CD4-positive, alpha-beta T cell (primary cell): ENCODE data around the gene DCAF6. TPM values are rescaled to one million over a fixed set of nuclear protein-coding genes. Genes with fewer than 3 reads are reported as not detected.

Experiments used
- ATAC-seq: fragments of 200-7000 bp; cut with Tn5 transposase; one replicate; pipeline ENCODE4 v1.10.0; 2022; ENCODE audit warnings: mild to moderate bottlenecking; ENCODE audit not compliant: poor library complexity
- CTCF ChIA-PET: fragments of 350-600 bp; sonication (Branson Sonifier 250); formaldehyde crosslinking; loops from one replicate; lab custom pipeline; 2021; ENCODE audit warnings: antibody characterized with exemption, inconsistent platforms; lab: Charles Lee
- POLR2A ChIA-PET: fragments of 350-600 bp; sonication (Branson Sonifier 250); formaldehyde crosslinking; loops from one replicate; lab custom pipeline; 2021; ENCODE audit warnings: antibody characterized with exemption, inconsistent platforms; lab: Charles Lee
- DNase-seq, 14 experiments: peaks; one replicate each; pipeline ENCODE4 v3.0.0-alpha.2; 2013 to 2020; ENCODE audit warnings: mixed read lengths in 2 of 14
- H3K27ac ChIP-seq, 2 donors: one replicate each; pipeline versions ENCODE4 v1.5.1 to v1.7.0; 2013; ENCODE audit warnings: low read length in 2 of 2, low read depth in 1 of 2, mild to moderate bottlenecking in 1 of 2
- H3K27me3 ChIP-seq, 2 experiments: 1 replicate in 1 of 2; 2 replicates in 1 of 2; pipeline versions ENCODE4 v1.6.1 to v1.7.0; 2013; ENCODE audit warnings: low read length in 2 of 2, control low read depth in 1 of 2, mild to moderate bottlenecking in 1 of 2, moderate library complexity in 1 of 2; ENCODE audit not compliant: insufficient read depth in 2 of 2, control insufficient read depth in 1 of 2
- H3K36me3 ChIP-seq: one replicate; pipeline ENCODE4 v1.6.1; 2013; ENCODE audit warnings: low read length, control low read depth; ENCODE audit not compliant: insufficient read depth
- H3K4me1 ChIP-seq: one replicate; pipeline ENCODE4 v1.6.1; 2013; ENCODE audit warnings: low read length, control low read depth; ENCODE audit not compliant: insufficient read depth
- H3K4me3 ChIP-seq: one replicate; pipeline ENCODE4 v1.5.1; 2013; ENCODE audit warnings: mild to moderate bottlenecking, low read length, moderate library complexity
- H3K9me3 ChIP-seq, 2 experiments: 1 replicate in 1 of 2; 2 replicates in 1 of 2; pipeline versions ENCODE4 v1.6.1 to v1.7.0; 2013; ENCODE audit warnings: low read length in 2 of 2, mild to moderate bottlenecking in 2 of 2, control low read depth in 1 of 2, moderate library complexity in 1 of 2; ENCODE audit not compliant: control insufficient read depth in 1 of 2, insufficient read depth in 1 of 2
- H3K27ac Mint-ChIP-seq: one replicate; pipeline ENCODE4 v1.8.0; 2020; ENCODE audit warnings: mixed read lengths
- H3K27me3 Mint-ChIP-seq: one replicate; pipeline ENCODE4 v1.8.0; 2021; ENCODE audit warnings: mixed read lengths
- H3K36me3 Mint-ChIP-seq: one replicate; pipeline ENCODE4 v1.8.0; 2021; ENCODE audit warnings: low read depth, mixed read lengths
- H3K4me1 Mint-ChIP-seq: one replicate; pipeline ENCODE4 v1.8.0; 2021; ENCODE audit warnings: low read depth, mixed read lengths
- H3K4me3 Mint-ChIP-seq: one replicate; pipeline ENCODE4 v1.8.0; 2020; ENCODE audit warnings: mild to moderate bottlenecking, mixed read lengths
- H3K9me3 Mint-ChIP-seq: one replicate; pipeline ENCODE4 v1.8.0; 2020; ENCODE audit warnings: mixed read lengths
- CTCF ChIP-seq: fragments of 200-600 bp; IDR thresholded peaks from one replicate; pipeline ENCODE4 v1.8.0; 2022; ENCODE audit warnings: antibody characterized with exemption, mild to moderate bottlenecking
- intact Hi-C, 2 experiments: fragments of 100-400 bp; cut with DNase I in 1 of 2; cut with micrococcal nuclease in 1 of 2; formaldehyde crosslinking; loops; one replicate each; pipeline versions ENCODE4 v1.15.1 to v1.9.0; 2023 to 2025; cut with DNase I, micrococcal nuclease
- total RNA-seq, 174 experiments: library from RNA in 2 of 174; stranded (reverse) in 2 of 174; gene quantifications; one replicate each; pipeline ENCODE4 v1.2.3 and lab custom pipeline; 2021 to 2026

Gene DCAF6
- total RNA-seq, 2 experiments from 2014 or later: 13.3 to 13.6 TPM

DNA sequence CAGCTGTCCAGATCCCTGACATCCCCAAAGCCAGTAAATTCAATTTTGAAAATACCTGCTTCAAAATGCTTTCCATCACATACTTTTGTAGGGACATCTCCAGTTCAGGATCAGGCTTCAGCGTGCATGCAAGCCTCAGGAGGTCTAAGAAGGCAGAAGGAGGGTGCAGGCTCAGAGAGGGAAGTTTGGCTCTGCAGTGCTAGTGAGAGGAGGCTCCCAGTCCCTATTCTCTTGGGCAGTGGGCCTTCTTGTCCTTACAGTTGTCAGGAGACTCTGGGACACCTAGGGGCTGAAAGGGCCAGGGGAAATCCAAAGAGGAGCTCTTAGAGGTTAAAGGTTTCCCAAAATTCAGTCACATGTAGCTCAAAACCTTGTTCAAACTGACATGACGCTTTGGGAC, 42.7 kb upstream of the DCAF6 start:
- Mint-ChIP-seq H3K9me3 (no peaks in the 10 kb centered on the region), H3K27me3 (no peaks in the 10 kb centered on the region), H3K36me3 (no peaks in the 10 kb centered on the region), H3K4me1 (no peaks in the 10 kb centered on the region), H3K4me3 (no peak overlapping the region), H3K27ac (no peak overlapping the region)
- no peaks in the 10 kb centered on the region for H3K27me3 ChIP-seq
- H3K4me3 ChIP-seq: no peak overlapping the region
- no peaks in the 10 kb centered on the region for H3K4me1 ChIP-seq
- intact Hi-C loops: no loop called here
- no peak overlapping the region for H3K27ac ChIP-seq
- CTCF ChIA-PET: interaction anchor here (0.7 kb wide), 2 partner anchors 130 to 876 kb away, joined by 3 to 4 read pairs; no protein-coding TSS in a partner anchor
- H3K36me3 ChIP-seq: no peaks in the 10 kb centered on the region
- DNase-seq (no peak), ATAC-seq (no peak)
- TF ChIP-seq CTCF: no peak
- POLR2A ChIA-PET: no interaction called here
- no peaks in the 10 kb centered on the region for H3K9me3 ChIP-seq

GRCh38 chr1:167898578-167899222, 37.8 kb upstream of the DCAF6 start:
- Histone ChIP-seq H3K9me3 (no peaks in the 10 kb centered on the region), H3K4me3 (no peak overlapping the region), H3K36me3 (no peaks in the 10 kb centered on the region), H3K27ac (no peak overlapping the region), H3K27me3 (no peaks in the 10 kb centered on the region), H3K4me1 (no peaks in the 10 kb centered on the region)
- Mint-ChIP-seq H3K27ac (no peak overlapping the region), H3K36me3 (no peaks in the 10 kb centered on the region), H3K4me3 (no peak overlapping the region), H3K27me3 (no peaks in the 10 kb centered on the region), H3K9me3 (no peaks in the 10 kb centered on the region), H3K4me1 (no peaks in the 10 kb centered on the region)
- no peak for TF ChIP-seq CTCF
- ATAC-seq (no peak), DNase-seq (no peak)
- POLR2A ChIA-PET: no interaction called here
- intact Hi-C loops: no loop called here
- CTCF ChIA-PET: no interaction called here

- Histone ChIP-seq H3K36me3 (no peaks in the 10 kb centered on the region), H3K9me3 (no peaks in the 10 kb centered on the region), H3K4me3 (no peak overlapping the region), H3K27ac (no peak overlapping the region), H3K27me3 (no peaks in the 10 kb centered on the region), H3K4me1 (no peaks in the 10 kb centered on the region)
- Mint-ChIP-seq H3K9me3 (no peaks in the 10 kb centered on the region), H3K27me3 (no peaks in the 10 kb centered on the region), H3K36me3 (no peaks in the 10 kb centered on the region), H3K4me1 (no peaks in the 10 kb centered on the region), H3K27ac (no peak overlapping the region), H3K4me3 (no peak overlapping the region)
- intact Hi-C loops: no loop called here
- no peak for DNase-seq
- no peak for TF ChIP-seq CTCF
- CTCF ChIA-PET: no interaction called here
- POLR2A ChIA-PET: no interaction called here
- ATAC-seq: no peak
These were observed 37.2 kb upstream of the DCAF6 start for GRCh38 chr1:167899253-167899681.
